B cell (primary cell): Measurements from ENCODE around the gene CLASP1. TPM values are rescaled to one million over a fixed set of nuclear protein-coding genes. Genes with fewer than 3 reads are reported as not detected.

ENCODE experiments used
- ATAC-seq: fragments of 200-7000 bp; cut with Tn5 transposase; one replicate; pipeline ENCODE4 v1.10.0; 2021; ENCODE audit warnings: low read depth, mild to moderate bottlenecking, moderate number of reproducible peaks, moderate library complexity
- CTCF ChIA-PET: fragments of 350-600 bp; sonication (Branson Sonifier 250); formaldehyde crosslinking; loops from one replicate; lab custom pipeline; 2021; ENCODE audit warnings: antibody characterized with exemption, inconsistent platforms; lab: Charles Lee
- POLR2A ChIA-PET: fragments of 350-600 bp; sonication (Branson Sonifier 250); formaldehyde crosslinking; loops from one replicate; lab custom pipeline; 2021; ENCODE audit warnings: antibody characterized with exemption; lab: Charles Lee
- DNase-seq: peaks from one replicate; pipeline ENCODE4 v3.0.0; 2013
- H2AFZ ChIP-seq: 2 replicates; pipeline ENCODE4 v1.6.1; 2012; ENCODE audit warnings: mild to moderate bottlenecking, low read depth, low read length; ENCODE audit not compliant: insufficient read depth, poor library complexity, severe bottlenecking
- H3K27ac ChIP-seq, 2 donors: 1 replicate in 1 of 2; 2 replicates in 1 of 2; pipeline ENCODE4 v1.5.1; 2012 to 2013; ENCODE audit warnings: low read length in 2 of 2, mild to moderate bottlenecking in 2 of 2, moderate library complexity in 1 of 2
- H3K27me3 ChIP-seq, 4 experiments: fragments of 200-600 bp in 1 of 4; sonication (generic) in 1 of 4; replicated peaks in 1 of 4; 1 replicate in 2 of 4; 2 replicates in 2 of 4; pipeline versions ENCODE4 v1.6.1 to v1.7.0; 2013 to 2016; ENCODE audit warnings: low read length in 3 of 4, mild to moderate bottlenecking in 2 of 4, mixed read lengths in 1 of 4, moderate library complexity in 1 of 4; ENCODE audit not compliant: insufficient read depth in 4 of 4, control insufficient read depth in 3 of 4; ENCODE audit errors: control extremely low read depth in 1 of 4
- H3K36me3 ChIP-seq, 2 experiments: replicated peaks in 1 of 2; 1 replicate in 1 of 2; 2 replicates in 1 of 2; pipeline versions ENCODE4 v1.6.1 to v1.7.1; 2013; ENCODE audit warnings: low read length in 1 of 2; ENCODE audit not compliant: insufficient read depth in 2 of 2, control insufficient read depth in 1 of 2; ENCODE audit errors: control extremely low read depth in 1 of 2, extremely low read depth in 1 of 2
- H3K4me1 ChIP-seq, 2 donors: fragments of 200-600 bp in 1 of 2; sonication (generic) in 1 of 2; 1 replicate in 1 of 2; 2 replicates in 1 of 2; pipeline versions ENCODE4 v1.5.1 to v1.6.1; 2013 to 2017; ENCODE audit warnings: low read length in 2 of 2; ENCODE audit not compliant: control insufficient read depth in 2 of 2, insufficient read depth in 2 of 2
- H3K4me2 ChIP-seq: replicated peaks from 2 replicates; pipeline ENCODE3; 2012; ENCODE audit warnings: mild to moderate bottlenecking, low read depth, low read length; ENCODE audit not compliant: poor library complexity, severe bottlenecking
- H3K4me3 ChIP-seq, 5 experiments: fragments of 200-600 bp in 1 of 5; sonication (generic) in 1 of 5; 1 replicate in 3 of 5; 2 replicates in 2 of 5; pipeline versions ENCODE4 v1.5.1 to v1.7.0; 2011 to 2016; ENCODE audit warnings: low read length in 4 of 5, mild to moderate bottlenecking in 4 of 5, low read depth in 2 of 5, control low read depth in 1 of 5, moderate library complexity in 1 of 5; ENCODE audit not compliant: insufficient read depth in 1 of 5; ENCODE audit errors: control extremely low read depth in 1 of 5, extremely low read depth in 1 of 5
- H3K79me2 ChIP-seq: fragments of 200-600 bp; sonication (generic); one replicate; pipeline ENCODE4 v1.6.0; 2016; ENCODE audit warnings: low read length; ENCODE audit not compliant: control insufficient read depth, insufficient read depth
- H3K9ac ChIP-seq: fragments of 200-600 bp; sonication (generic); 2 replicates; pipeline ENCODE4 v1.6.1; 2017; ENCODE audit warnings: mild to moderate bottlenecking, low read length, moderate library complexity
- H3K9me3 ChIP-seq, 3 donors: one replicate each; pipeline versions ENCODE4 v1.6.1 to v1.7.1; 2013; ENCODE audit warnings: low read length in 2 of 3; ENCODE audit not compliant: control insufficient read depth in 2 of 3, insufficient read depth in 1 of 3; ENCODE audit errors: control extremely low read depth in 1 of 3
- H4K20me1 ChIP-seq: 2 replicates; pipeline ENCODE4 v1.6.0; 2012; ENCODE audit warnings: mild to moderate bottlenecking, low read length; ENCODE audit not compliant: insufficient read depth, control insufficient read depth, poor library complexity, severe bottlenecking
- H3K27ac Mint-ChIP-seq: one replicate; pipeline ENCODE4 v1.8.0; 2021; ENCODE audit warnings: mixed read lengths
- H3K27me3 Mint-ChIP-seq: one replicate; pipeline ENCODE4 v1.8.0; 2021; ENCODE audit warnings: mixed read lengths
- H3K4me1 Mint-ChIP-seq: one replicate; pipeline ENCODE4 v1.8.0; 2021; ENCODE audit warnings: mixed read lengths
- H3K4me3 Mint-ChIP-seq: one replicate; pipeline ENCODE4 v1.8.0; 2021; ENCODE audit warnings: mixed read lengths
- H3K9me3 Mint-ChIP-seq: one replicate; pipeline ENCODE4 v1.8.0; 2022; ENCODE audit warnings: mixed read lengths; ENCODE audit not compliant: insufficient read depth
- CTCF ChIP-seq: fragments of 200-600 bp; IDR thresholded peaks from one replicate; pipeline ENCODE4 v1.8.0; 2022; ENCODE audit warnings: antibody characterized with exemption, mild to moderate bottlenecking
- EZH2 ChIP-seq: IDR thresholded peaks from 2 replicates; pipeline ENCODE4 v1.6.1; 2012; ENCODE audit warnings: borderline replicate concordance, low read depth, mild to moderate bottlenecking, moderate library complexity, low read length; ENCODE audit not compliant: insufficient read depth, poor library complexity, severe bottlenecking
- WGBS: methylation state at CpG from one replicate; pipeline ENCODE4 v1.1.5; 2013; ENCODE audit warnings: missing lambda C conversion rate; ENCODE audit not compliant: insufficient coverage; 5-methylcytosine and 5-hydroxymethylcytosine counted together
- intact Hi-C: fragments of 100-400 bp; cut with micrococcal nuclease; formaldehyde crosslinking; loops from one replicate; pipeline ENCODE4 v1.10.0; 2022
- polyA minus RNA-seq: library from RNA; depleted of rRNA, polyadenylated mRNA; stranded (reverse); fragments of >200 nt; gene quantifications from 2 replicates; pipeline ENCODE4 v1.2.3, GENCODE V29; 2012
- polyA plus RNA-seq: library from polyadenylated mRNA; depleted of rRNA; stranded (reverse); fragments of >200 nt; gene quantifications from 2 replicates; pipeline ENCODE4 v1.2.3, GENCODE V29; 2012
- total RNA-seq, 2 donors: library from RNA; stranded (reverse); fragments of 120-200 nt in 1 of 2; gene quantifications; 1 replicate in 1 of 2; 2 replicates in 1 of 2; pipeline versions ENCODE4 v1.2.3 to v1.2.4, GENCODE V29; 2013 to 2022

CLASP1 gene
- total RNA-seq (88.0 and 93.1 TPM in 2 replicates), polyA plus RNA-seq (8.7 and 11.3 TPM in 2 replicates), polyA minus RNA-seq (51.9 and 52.5 TPM in 2 replicates)
- 40.0 TPM for total RNA-seq (2013)

- H3K27ac Mint-ChIP-seq, result peak within 1 kb of the TSS; percentile 98
- H3K36me3 ChIP-seq, result no peaks in the 10 kb centered on the region
- peaks cover 36% of the 10 kb centered on the region for H4K20me1 ChIP-seq
- peak within 1 kb of the TSS; percentile 99 for H3K9ac ChIP-seq
- no peaks in the 10 kb centered on the region for H3K9me3 Mint-ChIP-seq
- ChIA-PET CTCF (interaction anchor here (0.8 to 3.0 kb wide), 5 partner anchors 32 to 247 kb away, joined by 3 to 23 read pairs (median 5); partner anchors contain the start of gene RNU4ATAC), POLR2A (interaction anchor here (0.8 to 4.4 kb wide), 5 partner anchors 49 to 118 kb away, joined by 3 to 57 read pairs (median 3); partner anchors contain the start of genes NIFK, RNU4ATAC and TSN)
- H3K27ac ChIP-seq, result peak within 1 kb of the TSS; percentile 82 to 98
- H3K79me2 ChIP-seq, result peaks cover 61% of the 10 kb centered on the region
- peak within 1 kb of the TSS; percentile 87 to 99 (median 95) for H3K4me3 ChIP-seq
- H3K27me3 Mint-ChIP-seq, result no peaks in the 10 kb centered on the region
- peak within 1 kb of the TSS; percentile 84 for H3K4me2 ChIP-seq
- 0% methylated on average over 28 of the region's 36 CpGs for WGBS
- no peak for TF ChIP-seq CTCF
- no peaks in the 10 kb centered on the region for H3K27me3 ChIP-seq
- H2AFZ ChIP-seq, result peak within 1 kb of the TSS; percentile 99
- peak within 1 kb of the TSS; percentile 95 for H3K4me3 Mint-ChIP-seq
- DNase-seq (no peak), ATAC-seq (peak; percentile 34)
- intact Hi-C loops, result loop anchor here (1.0 kb wide), 4 partner anchors 38 to 118 kb away; partner anchors contain the start of genes NIFK and TSN
- no peaks in the 10 kb centered on the region for H3K9me3 ChIP-seq
- peaks cover 48% of the 10 kb centered on the region for H3K4me1 Mint-ChIP-seq
- H3K4me1 ChIP-seq, result peaks cover 21 to 26% of the 10 kb centered on the region in 2 donors
Observed at GRCh38 chr2:121649149-121649595, at the start of gene CLASP1. CLASP1 (minus strand) TSS chr2:121649462; CDS start chr2:121605895, 43,567 bp downstream.

GRCh38 chr2:121698318-121698930 lies 49.2 kb upstream of the CLASP1 start:
- ChIA-PET CTCF (no interaction called here), POLR2A (no interaction called here)
- Mint-ChIP-seq H3K27me3 (peaks cover 3% of the 10 kb centered on the region), H3K27ac (no peak overlapping the region), H3K4me1 (peaks cover 10% of the 10 kb centered on the region), H3K9me3 (no peaks in the 10 kb centered on the region), H3K4me3 (no peak overlapping the region)
- no peaks in the 10 kb centered on the region for H3K79me2 ChIP-seq
- no peaks in the 10 kb centered on the region for H3K9me3 ChIP-seq
- 92% methylated on average over 6 of the region's 11 CpGs for WGBS
- no peak overlapping the region for H3K4me3 ChIP-seq
- intact Hi-C loops, result no loop called here
- no peaks in the 10 kb centered on the region for H3K36me3 ChIP-seq
- no peak overlapping the region for H3K4me2 ChIP-seq
- no peak for TF ChIP-seq CTCF
- no peak for TF ChIP-seq EZH2
- no peak for DNase-seq
- H3K9ac ChIP-seq, result no peak overlapping the region
- H4K20me1 ChIP-seq, result no peaks in the 10 kb centered on the region
- ATAC-seq, result no peak
- no peak overlapping the region for H3K27ac ChIP-seq
- peaks cover 9 to 11% of the 10 kb centered on the region in 2 donors for H3K4me1 ChIP-seq
- peaks cover 0 to 5% (median 0%) of the 10 kb centered on the region in 4 experiments for H3K27me3 ChIP-seq
- no peak overlapping the region for H2AFZ ChIP-seq
